ENCODE measurements around the gene RPL5.
A peak's percentile ranks its signal among the peaks of the same experiment; 100 is the strongest.

The RPL5 gene

GRCh38 chr1:92803140-92803887, 28.5 kb upstream of the RPL5 start:
- H3K4me3 ChIP-seq (ENCODE audit: control insufficient read depth, low read depth, low read length): no peak overlapping the region
- TF ChIP-seq CTCF (IDR thresholded peaks at IDR 0.05; ENCODE audit: control insufficient read depth, insufficient read depth, low read depth, low read length, missing control alignments): no peak
- no peak for DNase-seq (ENCODE audit: low read depth)

- H3K4me3 ChIP-seq (ENCODE audit: control insufficient read depth, low read depth, low read length): no peak overlapping the region
- TF ChIP-seq CTCF (IDR thresholded peaks at IDR 0.05; ENCODE audit: control insufficient read depth, insufficient read depth, low read depth, low read length, missing control alignments): no peak
- peak; percentile 89 for DNase-seq (ENCODE audit: low read depth)
These were observed 27.1 kb upstream of the RPL5 start for GRCh38 chr1:92804721-92805201.

- DNase-seq (ENCODE audit: low read depth): no peak
- no peak for TF ChIP-seq CTCF (IDR thresholded peaks at IDR 0.05; ENCODE audit: control insufficient read depth, insufficient read depth, low read depth, low read length, missing control alignments)
- no peak overlapping the region for H3K4me3 ChIP-seq (ENCODE audit: control insufficient read depth, low read depth, low read length)
These were observed 26.6 kb upstream of the RPL5 start for GRCh38 chr1:92805216-92805615.

GRCh38 chr1:92808381-92808780, 23.5 kb upstream of the RPL5 start:
- DNase-seq (ENCODE audit: low read depth): no peak
- H3K4me3 ChIP-seq (ENCODE audit: control insufficient read depth, low read depth, low read length): no peak overlapping the region
- TF ChIP-seq CTCF (IDR thresholded peaks at IDR 0.05; ENCODE audit: control insufficient read depth, insufficient read depth, low read depth, low read length, missing control alignments): no peak

GRCh38 chr1:92816732-92817131, 15.1 kb upstream of the RPL5 start:
- no peak overlapping the region for H3K4me3 ChIP-seq (ENCODE audit: control insufficient read depth, low read depth, low read length)
- DNase-seq (ENCODE audit: low read depth): no peak
- TF ChIP-seq CTCF (IDR thresholded peaks at IDR 0.05; ENCODE audit: control insufficient read depth, insufficient read depth, low read depth, low read length, missing control alignments): no peak

- no peak for DNase-seq (ENCODE audit: low read depth)
- no peak overlapping the region for H3K4me3 ChIP-seq (ENCODE audit: control insufficient read depth, low read depth, low read length)
- TF ChIP-seq CTCF (IDR thresholded peaks at IDR 0.05; ENCODE audit: control insufficient read depth, insufficient read depth, low read depth, low read length, missing control alignments): no peak
These were observed 14.6 kb upstream of the RPL5 start for GRCh38 chr1:92817137-92817697.

All from AG09309 (cell line).